Heart right ventricle (tissue), 16 donors: ENCODE measurements around the gene ASAP2. TPM values are rescaled to one million over a fixed set of nuclear protein-coding genes. Genes with fewer than 3 reads are reported as not detected.

Experiments
- ATAC-seq, 8 donors: fragments of 200-7000 bp; cut with Tn5 transposase; one replicate each; pipeline ENCODE4 v1.9.1; 2020; ENCODE audit warnings: mild to moderate bottlenecking in 8 of 8, moderate library complexity in 8 of 8, moderate number of reproducible peaks in 1 of 8
- DNase-seq, 2 donors: peaks; one replicate each; pipeline ENCODE4 v3.0.0-alpha.2; 2020
- H3K27ac ChIP-seq, 10 donors: fragments of 200-600 bp; sonication (generic) in 2 of 10; one replicate each; pipeline versions ENCODE4 v1.5.0 to v1.8.0; 2020 to 2022; ENCODE audit warnings: mild to moderate bottlenecking in 3 of 10
- H3K27me3 ChIP-seq, 7 donors: fragments of 200-600 bp; one replicate each; pipeline ENCODE4 v1.8.0; 2021 to 2022; ENCODE audit warnings: mild to moderate bottlenecking in 2 of 7
- H3K36me3 ChIP-seq, 9 donors: fragments of 200-600 bp; sonication (generic) in 1 of 9; one replicate each; pipeline versions ENCODE4 v1.5.0 to v1.8.0; 2020 to 2022; ENCODE audit warnings: mild to moderate bottlenecking in 2 of 9
- H3K4me1 ChIP-seq, 9 donors: fragments of 200-600 bp; sonication (generic) in 1 of 9; one replicate each; pipeline versions ENCODE4 v1.5.0 to v1.8.0; 2020 to 2022; ENCODE audit warnings: mild to moderate bottlenecking in 4 of 9
- H3K4me3 ChIP-seq, 10 donors: fragments of 200-600 bp; sonication (generic) in 2 of 10; one replicate each; pipeline versions ENCODE4 v1.5.0 to v1.8.0; 2020 to 2022; ENCODE audit warnings: mild to moderate bottlenecking in 7 of 10, moderate library complexity in 2 of 10
- H3K9me3 ChIP-seq, 11 donors: fragments of 200-600 bp in 10 of 11; sonication (generic) in 2 of 11; one replicate each; pipeline versions ENCODE4 v1.5.0 to v1.8.0; 2013 to 2022; ENCODE audit warnings: mild to moderate bottlenecking in 2 of 11, control low read depth in 1 of 11, moderate library complexity in 1 of 11
- CTCF ChIP-seq, 9 donors: fragments of 200-600 bp; sonication (generic) in 2 of 9; IDR thresholded peaks; one replicate each; pipeline versions ENCODE4 v1.5.0 to v1.8.0; 2021 to 2022; ENCODE audit warnings: antibody characterized with exemption in 9 of 9, mild to moderate bottlenecking in 5 of 9, moderate library complexity in 1 of 9
- WGBS, 2 donors: extraction: QIAGEN DNeasy Blood & Tissue Kit; methylation state at CpG; one replicate each; pipeline ENCODE4 v1.1.7; 2013; ENCODE audit warnings: inconsistent platforms in 1 of 2; 5-methylcytosine and 5-hydroxymethylcytosine counted together
- intact Hi-C, 10 donors: fragments of 100-400 bp; cut with DNase I; formaldehyde crosslinking; loops; one replicate each; pipeline versions ENCODE4 v1.11.1 to v1.14.2; 2022
- polyA plus RNA-seq, 2 donors: library from polyadenylated mRNA; stranded (reverse); fragments of 200-250 nt; gene quantifications; one replicate each; pipeline ENCODE4 v1.2.3, GENCODE V29; 2013
- total RNA-seq, 10 donors: library from RNA; stranded (reverse); fragmentation: NEBNext Ultra II Directional in 3 of 10; extraction: Animal tissue kit (Norgen Biotek cat#: 25700) in 3 of 10; gene quantifications; one replicate each; pipeline versions ENCODE4 v1.2.1 to v1.2.4, GENCODE V29; 2021 to 2023
- donor health status: Arrhythmogenic right ventricular cardiomyopathy.
- donor health status: ischemic (EF 13 %, LVEDD 7.1; RV severe dilation, severe dysfunction).
- donor health status: healthy with polysubstance abuse.
- donor health status: DM: no; HTN: yes; CAD: no.
- donor health status: DM: no; HTN: no; CAD: no.
- donor health status: ischemic (EF 25% LVEDD 6.9; RV normal size, moderate dysfunction).
- donor health status: ischemic (EF 25% LVEDD 5.7; RV mildly dilated, moderate dysfunction).
- donor health status: healthy.
- donor health status: DM: yes; HTN: yes; CAD: no.
- donor health status: Ischemic cardiomyopathy.
- donor health status: ischemic (EF 35%, LVEDD 5.7; RV mildly dilated, moderate dysfunction).
- donor health status: nonischemic (EF 11% LVEDD 7.7; RV severe dilation, severe dysfunction).
- donor health status: DM: yes; HTN: yes; CAD: no.
- donor health status: PGD.
- donor health status: ischemic (EF 29% LVEDD 5.4; RV normal size, mild dysfunction).
- donor health status: nonischemic (EF 23%, LVEDD 6.1; RV moderate dilation, normal function).

Gene ASAP2
- total and polyA plus RNA-seq, 12 donors = 5.4 to 17.3 (median 11.8) TPM

GRCh38 chr2:9445089-9445488 lies 238.5 kb downstream of the ASAP2 start:
- Histone ChIP-seq H3K4me1 (no peaks in the 10 kb centered on the region), H3K27ac (no peak overlapping the region), H3K4me3 (no peak overlapping the region), H3K27me3 (no peaks in the 10 kb centered on the region), H3K9me3 (no peaks in the 10 kb centered on the region), H3K36me3 (peaks cover 0 to 99% (median 33%) of the 10 kb centered on the region in 9 donors)
- ATAC-seq = no peak
- 90 to 96% methylated on average over 7 of the region's 7 CpGs for WGBS, 2 donors
- TF ChIP-seq CTCF (IDR thresholded peaks at IDR 0.05) = no peak
- no peak for DNase-seq
- intact Hi-C loops = no loop called here

DNA sequence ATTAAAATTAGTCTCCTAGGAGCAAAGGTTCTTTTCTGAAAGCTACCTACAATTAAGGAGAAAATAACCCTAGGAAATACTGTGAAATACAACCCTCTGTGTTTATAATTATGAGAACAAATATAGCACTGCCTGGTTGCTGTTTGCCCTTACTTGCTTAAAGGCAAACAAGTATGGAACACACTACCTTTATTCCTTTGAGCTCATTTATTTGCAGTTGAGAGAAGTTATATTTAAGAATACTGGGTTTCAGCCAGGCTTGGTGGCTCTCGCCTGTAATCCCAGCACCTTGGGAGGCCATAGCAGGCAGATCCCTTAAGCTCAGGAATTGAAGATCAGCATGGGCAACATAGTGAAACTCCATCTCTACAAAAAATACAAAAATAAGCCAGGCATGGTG lies 244.6 kb downstream of the ASAP2 start:
- TF ChIP-seq CTCF (IDR thresholded peaks at IDR 0.05) = no peak
- no peaks in the 10 kb centered on the region for H3K9me3 ChIP-seq
- no peaks in the 10 kb centered on the region for H3K4me1 ChIP-seq
- DNase-seq = no peak
- no peak overlapping the region for H3K4me3 ChIP-seq
- no peak for ATAC-seq
- WGBS, 2 donors = 95 to 100% methylated on average over 1 of the region's 1 CpG
- no peak overlapping the region for H3K27ac ChIP-seq
- peaks cover 0 to 97% (median 16%) of the 10 kb centered on the region in 9 donors for H3K36me3 ChIP-seq
- no peaks in the 10 kb centered on the region for H3K27me3 ChIP-seq
- intact Hi-C loops = no loop called here

Other genes starting within 250 kb of the ASAP2 start
- 10 to 100 TPM; 11.5 to 35.3 (median 22.2) TPM for gene MBOAT2, start 203.1 kb upstream of the ASAP2 start, total RNA-seq
- 10 to 100 TPM in 1 of 2 donors, 1 to 10 TPM in 1; 6.3 to 14.2 TPM for gene MBOAT2, start 203.1 kb upstream of the ASAP2 start, polyA plus RNA-seq
- 100 to 1,000 TPM in 8 of 10 donors, 10 to 100 TPM in 2; 51.4 to 224 (median 134) TPM for gene ITGB1BP1, start 216.7 kb downstream of the ASAP2 start, total RNA-seq
- 100 to 1,000 TPM; 112 to 165 TPM for gene ITGB1BP1, start 216.7 kb downstream of the ASAP2 start, polyA plus RNA-seq
- 10 to 100 TPM; 12.8 to 19.8 (median 16.5) TPM for gene CPSF3, start 216.8 kb downstream of the ASAP2 start, total RNA-seq
- gene CPSF3, start 216.8 kb downstream of the ASAP2 start, polyA plus RNA-seq = 10 to 100 TPM; 13.8 to 14.8 TPM